ENCODE data around the gene IL5.

GRCh38 chr5:132549576-132549975, 6.3 kb upstream of the IL5 start:
- TF ChIP-seq CTCF (conservative IDR thresholded peaks at IDR 0.05 in 1 of 2, IDR thresholded peaks at IDR 0.05 in 1 of 2; ENCODE audit: low read depth in 1 of 2, low read length in 2 of 2), result no peak
- TF ChIP-seq EZH2 (IDR thresholded peaks at IDR 0.05; ENCODE audit: low read length, missing control alignments), result no peak

Measured in fibroblast of lung (primary cell).